ENCODE measurements around the gene NLGN1. TPM values are rescaled to one million over a fixed set of nuclear protein-coding genes. Genes with fewer than 3 reads are reported as not detected.

The NLGN1 gene
- total RNA-seq, 1 donor from 2014 or later: 50.2 TPM

GRCh38 chr3:174325834-174326700 lies 928.5 kb downstream of the NLGN1 start:
- no peak for DNase-seq
- Mint-ChIP-seq H3K36me3 (ENCODE audit: unreplicated experiment) (peaks cover 5% of the 10 kb centered on the region), H3K9me3 (ENCODE audit: unreplicated experiment) (peaks cover 4% of the 10 kb centered on the region), H3K27me3 (ENCODE audit: unreplicated experiment) (no peaks in the 10 kb centered on the region), H3K4me1 (ENCODE audit: low read depth, unreplicated experiment) (peaks cover 6% of the 10 kb centered on the region), H3K27ac (ENCODE audit: unreplicated experiment) (no peak overlapping the region), H3K4me3 (ENCODE audit: unreplicated experiment) (no peak overlapping the region)
- TF ChIP-seq CTCF (IDR thresholded peaks at IDR 0.05; ENCODE audit: partially characterized antibody, unreplicated experiment): no peak

GRCh38 chr3:174329321-174329720 lies 931.8 kb downstream of the NLGN1 start:
- H3K27me3 Mint-ChIP-seq (ENCODE audit: unreplicated experiment): no peaks in the 10 kb centered on the region
- H3K9me3 Mint-ChIP-seq (ENCODE audit: unreplicated experiment): no peaks in the 10 kb centered on the region
- H3K36me3 Mint-ChIP-seq (ENCODE audit: unreplicated experiment): no peaks in the 10 kb centered on the region
- DNase-seq: no peak
- no peak overlapping the region for H3K4me3 Mint-ChIP-seq (ENCODE audit: unreplicated experiment)
- no peak for TF ChIP-seq CTCF (IDR thresholded peaks at IDR 0.05; ENCODE audit: partially characterized antibody, unreplicated experiment)
- no peak overlapping the region for H3K27ac Mint-ChIP-seq (ENCODE audit: unreplicated experiment)
- H3K4me1 Mint-ChIP-seq (ENCODE audit: low read depth, unreplicated experiment): peaks cover 6% of the 10 kb centered on the region

- no peaks in the 10 kb centered on the region for H3K9me3 Mint-ChIP-seq (ENCODE audit: unreplicated experiment)
Observed at GRCh38 chr3:174330303-174330702, 932.8 kb downstream of the NLGN1 start.

GRCh38 chr3:174331095-174331800 lies 933.7 kb downstream of the NLGN1 start:
- DNase-seq: no peak
- Mint-ChIP-seq H3K4me1 (ENCODE audit: low read depth, unreplicated experiment) (peaks cover 1% of the 10 kb centered on the region), H3K27ac (ENCODE audit: unreplicated experiment) (no peak overlapping the region), H3K27me3 (ENCODE audit: unreplicated experiment) (no peaks in the 10 kb centered on the region), H3K4me3 (ENCODE audit: unreplicated experiment) (no peak overlapping the region), H3K36me3 (ENCODE audit: unreplicated experiment) (no peaks in the 10 kb centered on the region), H3K9me3 (ENCODE audit: unreplicated experiment) (no peaks in the 10 kb centered on the region)
- TF ChIP-seq CTCF (IDR thresholded peaks at IDR 0.05; ENCODE audit: partially characterized antibody, unreplicated experiment): no peak

More at GRCh38 chr3:174330303-174330702, 932.8 kb downstream of the NLGN1 start:
- Mint-ChIP-seq H3K36me3 (ENCODE audit: unreplicated experiment) (no peaks in the 10 kb centered on the region), H3K4me3 (ENCODE audit: unreplicated experiment) (no peak overlapping the region), H3K27me3 (ENCODE audit: unreplicated experiment) (no peaks in the 10 kb centered on the region), H3K4me1 (ENCODE audit: low read depth, unreplicated experiment) (peaks cover 6% of the 10 kb centered on the region), H3K27ac (ENCODE audit: unreplicated experiment) (no peak overlapping the region)
- DNase-seq: no peak
- no peak for TF ChIP-seq CTCF (IDR thresholded peaks at IDR 0.05; ENCODE audit: partially characterized antibody, unreplicated experiment)

GRCh38 chr3:174332391-174332790 lies 934.8 kb downstream of the NLGN1 start:
- no peak for DNase-seq
- Mint-ChIP-seq H3K36me3 (ENCODE audit: unreplicated experiment) (no peaks in the 10 kb centered on the region), H3K4me1 (ENCODE audit: low read depth, unreplicated experiment) (no peaks in the 10 kb centered on the region), H3K4me3 (ENCODE audit: unreplicated experiment) (no peak overlapping the region), H3K27ac (ENCODE audit: unreplicated experiment) (no peak overlapping the region), H3K9me3 (ENCODE audit: unreplicated experiment) (no peaks in the 10 kb centered on the region), H3K27me3 (ENCODE audit: unreplicated experiment) (no peaks in the 10 kb centered on the region)
- TF ChIP-seq CTCF (IDR thresholded peaks at IDR 0.05; ENCODE audit: partially characterized antibody, unreplicated experiment): no peak
